Neural progenitor cell (in vitro differentiated cells): ENCODE results near the gene DCUN1D3.

Experiments
- EZH2phosphoT487 ChIP-seq: fragments of 200-600 bp; sonication (generic); IDR thresholded peaks from 2 replicates; pipeline ENCODE4 v1.6.1; 2017; ENCODE audit warnings: antibody characterized with exemption
- TF ChIP-seq, protein P1 (sequence below): fragments of 200-600 bp; sonication (generic); IDR thresholded peaks from 2 replicates; pipeline ENCODE4 v1.5.1; 2017; ENCODE audit warnings: antibody characterized with exemption, mild to moderate bottlenecking

DNA sequence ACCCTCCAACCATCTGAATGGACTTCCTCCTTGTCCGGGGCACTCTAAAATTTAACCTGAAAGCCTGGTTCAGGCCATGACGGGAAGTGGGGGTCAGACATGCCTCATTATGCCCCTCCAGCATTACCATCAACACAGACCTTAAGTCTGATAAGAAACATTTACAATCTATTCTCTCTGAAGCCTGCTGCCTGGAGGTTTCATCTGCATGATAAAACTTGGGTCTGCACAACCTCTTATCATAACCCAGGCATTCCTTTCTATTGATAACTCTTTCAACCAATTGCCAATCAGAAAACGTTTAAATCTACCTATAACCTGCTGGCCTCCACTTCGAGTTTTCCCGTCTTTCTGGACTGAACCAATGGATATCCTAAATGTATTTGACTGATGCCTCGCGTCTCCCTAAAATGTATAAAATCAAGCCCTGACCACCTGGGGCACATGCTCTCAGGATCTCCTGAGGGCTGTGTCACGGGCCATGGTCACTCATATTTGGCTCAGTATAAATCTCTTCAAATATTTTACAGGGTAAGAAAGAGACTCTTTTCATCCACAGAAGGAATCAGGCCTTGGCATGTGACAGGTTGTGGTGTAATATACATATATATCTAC lies 46.0 kb upstream of the DCUN1D3 start:
- TF ChIP-seq, protein P1, sequence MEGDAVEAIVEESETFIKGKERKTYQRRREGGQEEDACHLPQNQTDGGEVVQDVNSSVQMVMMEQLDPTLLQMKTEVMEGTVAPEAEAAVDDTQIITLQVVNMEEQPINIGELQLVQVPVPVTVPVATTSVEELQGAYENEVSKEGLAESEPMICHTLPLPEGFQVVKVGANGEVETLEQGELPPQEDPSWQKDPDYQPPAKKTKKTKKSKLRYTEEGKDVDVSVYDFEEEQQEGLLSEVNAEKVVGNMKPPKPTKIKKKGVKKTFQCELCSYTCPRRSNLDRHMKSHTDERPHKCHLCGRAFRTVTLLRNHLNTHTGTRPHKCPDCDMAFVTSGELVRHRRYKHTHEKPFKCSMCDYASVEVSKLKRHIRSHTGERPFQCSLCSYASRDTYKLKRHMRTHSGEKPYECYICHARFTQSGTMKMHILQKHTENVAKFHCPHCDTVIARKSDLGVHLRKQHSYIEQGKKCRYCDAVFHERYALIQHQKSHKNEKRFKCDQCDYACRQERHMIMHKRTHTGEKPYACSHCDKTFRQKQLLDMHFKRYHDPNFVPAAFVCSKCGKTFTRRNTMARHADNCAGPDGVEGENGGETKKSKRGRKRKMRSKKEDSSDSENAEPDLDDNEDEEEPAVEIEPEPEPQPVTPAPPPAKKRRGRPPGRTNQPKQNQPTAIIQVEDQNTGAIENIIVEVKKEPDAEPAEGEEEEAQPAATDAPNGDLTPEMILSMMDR: no peak
- no peak for TF ChIP-seq EZH2phosphoT487
